Keratinocyte (primary cell): ENCODE results near the gene GTSF1L. TPM values are rescaled to one million over a fixed set of nuclear protein-coding genes. Genes with fewer than 3 reads are reported as not detected.

ENCODE experiments used
- DNase-seq: peaks from one replicate; pipeline ENCODE4 v3.0.0-alpha.2; 2011; ENCODE audit warnings: low read depth, missing footprints, low spot score
- FAIRE-seq: peaks from 2 replicates; lab custom pipeline; 2011; peaks lifted over from hg19 to GRCh38; lab: Jason Lieb, UNC
- H2AFZ ChIP-seq: 2 replicates; pipeline ENCODE4 v1.6.0; 2012; ENCODE audit warnings: low read length, control low read depth, inconsistent platforms; ENCODE audit not compliant: control insufficient read depth
- H3K27ac ChIP-seq: 2 replicates; pipeline ENCODE4 v1.5.1; 2011; ENCODE audit warnings: low read length; ENCODE audit not compliant: control insufficient read depth, insufficient read depth
- H3K27me3 ChIP-seq: 3 replicates; pipeline ENCODE4 v1.6.0; 2011; ENCODE audit warnings: low read length; ENCODE audit not compliant: control insufficient read depth, insufficient read depth; ENCODE audit errors: extremely low read depth
- H3K36me3 ChIP-seq, 2 experiments: 2 replicates in 1 of 2; 3 replicates in 1 of 2; pipeline ENCODE4 v1.5.1; 2011; ENCODE audit warnings: low read length in 2 of 2, mild to moderate bottlenecking in 1 of 2; ENCODE audit not compliant: control insufficient read depth in 2 of 2, insufficient read depth in 2 of 2; ENCODE audit errors: extremely low read depth in 1 of 2
- H3K4me1 ChIP-seq: 3 replicates; pipeline ENCODE4 v1.5.1; 2011; ENCODE audit warnings: low read length; ENCODE audit not compliant: control insufficient read depth, insufficient read depth; ENCODE audit errors: extremely low read depth
- H3K4me2 ChIP-seq: 3 replicates; pipeline ENCODE4 v1.6.0; 2011; ENCODE audit warnings: low read depth, low read length; ENCODE audit not compliant: control insufficient read depth, insufficient read depth; ENCODE audit errors: extremely low read depth
- H3K4me3 ChIP-seq, 3 experiments: fragments of 200-600 bp in 1 of 3; sonication (generic) in 1 of 3; 2 replicates in 2 of 3; 3 replicates in 1 of 3; pipeline ENCODE4 v1.5.1; 2011 to 2016; ENCODE audit warnings: low read length in 3 of 3, mild to moderate bottlenecking in 3 of 3, control low read depth in 2 of 3, inconsistent platforms in 1 of 3, low read depth in 1 of 3, mixed read lengths in 1 of 3, mixed run types in 1 of 3, moderate library complexity in 1 of 3; ENCODE audit not compliant: control insufficient read depth in 2 of 3, insufficient read depth in 2 of 3; ENCODE audit errors: extremely low read depth in 1 of 3
- H3K79me2 ChIP-seq: 2 replicates; pipeline ENCODE4 v1.6.0; 2012; ENCODE audit warnings: low read length; ENCODE audit not compliant: control insufficient read depth, insufficient read depth
- H3K9ac ChIP-seq: 3 replicates; pipeline ENCODE4 v1.6.0; 2011; ENCODE audit warnings: low read length; ENCODE audit not compliant: control insufficient read depth, insufficient read depth; ENCODE audit errors: extremely low read depth
- H3K9me1 ChIP-seq: 3 replicates; pipeline ENCODE4 v1.6.0; 2011; ENCODE audit warnings: low read length; ENCODE audit not compliant: control insufficient read depth, insufficient read depth; ENCODE audit errors: extremely low read depth
- H3K9me3 ChIP-seq: 2 replicates; pipeline ENCODE4 v1.5.1; 2012; ENCODE audit warnings: low read depth, low read length; ENCODE audit not compliant: control insufficient read depth
- H4K20me1 ChIP-seq: 3 replicates; pipeline ENCODE4 v1.6.0; 2011; ENCODE audit warnings: low read length; ENCODE audit not compliant: control insufficient read depth, insufficient read depth; ENCODE audit errors: extremely low read depth
- CTCF ChIP-seq, 3 experiments: IDR thresholded peaks in 1 of 3; conservative IDR thresholded peaks in 1 of 3; optimal IDR thresholded peaks in 1 of 3; 2 replicates in 2 of 3; 3 replicates in 1 of 3; pipeline versions ENCODE3 to v1.5.1; 2011; ENCODE audit warnings: low read length in 3 of 3, mild to moderate bottlenecking in 3 of 3, moderate library complexity in 2 of 3, control low read depth in 1 of 3, inconsistent platforms in 1 of 3; ENCODE audit not compliant: insufficient read depth in 2 of 3; ENCODE audit errors: extremely low read depth in 1 of 3
- EZH2 ChIP-seq: IDR thresholded peaks from one replicate; pipeline ENCODE4 v1.6.1; 2012; ENCODE audit warnings: inconsistent platforms, mild to moderate bottlenecking, low read length, moderate library complexity
- dilution Hi-C: fragments of 300-500 bp; cut with MboI; formaldehyde crosslinking; loops from one replicate; pipeline ENCODE4 v1.7.0; 2020; ENCODE audit warnings: low sequenced_read_pairs; ENCODE audit not compliant: extremely low pct_ligation_motif_present
- polyA plus RNA-seq, 5 experiments: library from polyadenylated mRNA; depleted of rRNA in 3 of 5; stranded (reverse) in 3 of 5; stranded (forward) in 1 of 5; unstranded in 1 of 5; fragments of >200 nt; gene quantifications; 1 replicate in 1 of 5; 2 replicates in 3 of 5; 3 replicates in 1 of 5; pipeline versions ENCODE4 v1.2.1 to v1.2.3, GENCODE V29; 2011 to 2012; ENCODE audit warnings: missing spikeins in 2 of 5, low read depth in 1 of 5, low replicate concordance in 1 of 5

The GTSF1L gene
- polyA plus RNA-seq, 1 donor (not counting 4 experiments of a cell fraction or from before 2014, with no cell fraction given): not detected

GRCh38 chr20:43695571-43695970 lies 31.2 kb downstream of the GTSF1L start:
- TF ChIP-seq CTCF (optimal IDR thresholded peaks at IDR 0.05 in 1 of 3, IDR thresholded peaks at IDR 0.05 in 1 of 3, conservative IDR thresholded peaks at IDR 0.05 in 1 of 3; ENCODE audit: extremely low read depth in 1 of 3, insufficient read depth in 2 of 3, low read length in 3 of 3): no peak
- TF ChIP-seq EZH2: no peak
- Histone ChIP-seq H3K4me2 (no peak overlapping the region), H3K27me3 (no peaks in the 10 kb centered on the region), H3K9me1 (no peaks in the 10 kb centered on the region), H3K79me2 (no peaks in the 10 kb centered on the region), H3K4me1 (no peaks in the 10 kb centered on the region), H2AFZ (no peak overlapping the region), H3K9me3 (no peaks in the 10 kb centered on the region), H3K9ac (no peak overlapping the region), H3K27ac (no peak overlapping the region), H4K20me1 (no peaks in the 10 kb centered on the region), H3K4me3 (no peak overlapping the region), H3K36me3 (peaks cover 0 to 7% of the 10 kb centered on the region in 2 experiments)
- no peak for DNase-seq
- FAIRE-seq: no peak
- dilution Hi-C loops: no loop called here

GRCh38 chr20:43694763-43695162 lies 32.0 kb downstream of the GTSF1L start:
- no peaks in the 10 kb centered on the region for H4K20me1 ChIP-seq
- H3K4me2 ChIP-seq: no peak overlapping the region
- FAIRE-seq (no peak), DNase-seq (no peak)
- peaks cover 0 to 1% of the 10 kb centered on the region in 2 experiments for H3K36me3 ChIP-seq
- H3K9ac ChIP-seq: no peak overlapping the region
- H3K9me3 ChIP-seq: no peaks in the 10 kb centered on the region
- H3K4me3 ChIP-seq: no peak overlapping the region
- no peaks in the 10 kb centered on the region for H3K4me1 ChIP-seq
- H2AFZ ChIP-seq: no peak overlapping the region
- H3K27me3 ChIP-seq: no peaks in the 10 kb centered on the region
- no peak overlapping the region for H3K27ac ChIP-seq
- no peak for TF ChIP-seq EZH2
- TF ChIP-seq CTCF (optimal IDR thresholded peaks at IDR 0.05 in 1 of 3, IDR thresholded peaks at IDR 0.05 in 1 of 3, conservative IDR thresholded peaks at IDR 0.05 in 1 of 3; ENCODE audit: extremely low read depth in 1 of 3, insufficient read depth in 2 of 3, low read length in 3 of 3): no peak
- H3K9me1 ChIP-seq: no peaks in the 10 kb centered on the region
- H3K79me2 ChIP-seq: no peaks in the 10 kb centered on the region
- dilution Hi-C loops: no loop called here
